DOHH2 (cell line): ENCODE measurements around the gene TUBA1A.
"Not testable (repeated sequence)": the region's sequence is repeated elsewhere in the genome, so short reads cannot be mapped to it uniquely, and the experiment has no call there.

Experiments used
- H3F3A ChIP-seq: fragments of 200-600 bp; sonication (generic), shearing (Covaris generic); 2 replicates; pipeline ENCODE4 v1.6.0; 2016; ENCODE audit warnings: antibody characterized with exemption, mild to moderate bottlenecking; ENCODE audit not compliant: control insufficient read depth, insufficient read depth
- H3K27ac ChIP-seq: fragments of 200-600 bp; sonication (generic); 2 replicates; pipeline ENCODE4 v1.5.1; 2014; ENCODE audit warnings: low read depth, mild to moderate bottlenecking, low read length, moderate library complexity
- H3K27me3 ChIP-seq: fragments of 200-600 bp; sonication (generic); 2 replicates; pipeline ENCODE4 v1.6.1; 2014; ENCODE audit warnings: mild to moderate bottlenecking, low read length, mixed read lengths; ENCODE audit not compliant: control insufficient read depth
- H3K36me3 ChIP-seq: fragments of 200-600 bp; sonication (generic); 2 replicates; pipeline ENCODE4 v1.6.1; 2014; ENCODE audit warnings: mild to moderate bottlenecking, low read length, moderate library complexity, mixed read lengths; ENCODE audit not compliant: control insufficient read depth
- H3K4me1 ChIP-seq: fragments of 200-600 bp; sonication (generic); 2 replicates; pipeline ENCODE4 v1.6.1; 2014; ENCODE audit warnings: mild to moderate bottlenecking, low read length, mixed read lengths; ENCODE audit not compliant: control insufficient read depth
- H3K4me2 ChIP-seq: fragments of 200-600 bp; sonication (generic); 2 replicates; pipeline ENCODE4 v1.6.0; 2014; ENCODE audit warnings: mild to moderate bottlenecking, low read length, moderate library complexity
- H3K4me3 ChIP-seq: fragments of 200-600 bp; sonication (generic); 2 replicates; pipeline ENCODE4 v1.5.1; 2014; ENCODE audit warnings: mild to moderate bottlenecking, low read length, mixed read lengths
- H3K79me2 ChIP-seq: fragments of 200-600 bp; sonication (generic); 2 replicates; pipeline ENCODE4 v1.6.1; 2014; ENCODE audit warnings: mild to moderate bottlenecking, low read length, mixed read lengths; ENCODE audit not compliant: control insufficient read depth
- H3K9me2 ChIP-seq: fragments of 200-600 bp; sonication (generic); replicated peaks from 2 replicates; pipeline ENCODE4 v1.6.1; 2014; ENCODE audit warnings: mild to moderate bottlenecking, low read length, mixed read lengths; ENCODE audit not compliant: control insufficient read depth
- H3K9me3 ChIP-seq: fragments of 200-600 bp; sonication (generic); 2 replicates; pipeline ENCODE4 v1.6.1; 2014; ENCODE audit warnings: antibody characterized with exemption, low read length, mixed read lengths; ENCODE audit not compliant: control insufficient read depth, insufficient read depth
- H4K20me1 ChIP-seq: fragments of 200-600 bp; sonication (generic); 2 replicates; pipeline ENCODE4 v1.6.0; 2014; ENCODE audit warnings: low read depth, mild to moderate bottlenecking, antibody characterized with exemption, low read length, moderate library complexity; ENCODE audit not compliant: control insufficient read depth, insufficient read depth
- EZH2phosphoT487 ChIP-seq: fragments of 200-600 bp; sonication (generic); IDR thresholded peaks from 2 replicates; pipeline ENCODE4 v1.6.1; 2017; ENCODE audit warnings: borderline replicate concordance, mild to moderate bottlenecking, antibody characterized with exemption, low read length, moderate library complexity, mixed read lengths
- TF ChIP-seq, protein P1 (sequence below): fragments of 200-600 bp; sonication (generic); IDR thresholded peaks from one replicate; pipeline ENCODE4 v1.5.1; 2014; ENCODE audit warnings: antibody characterized with exemption, mild to moderate bottlenecking, low read depth, low read length; ENCODE audit not compliant: poor library complexity, severe bottlenecking

TUBA1A gene

DNA sequence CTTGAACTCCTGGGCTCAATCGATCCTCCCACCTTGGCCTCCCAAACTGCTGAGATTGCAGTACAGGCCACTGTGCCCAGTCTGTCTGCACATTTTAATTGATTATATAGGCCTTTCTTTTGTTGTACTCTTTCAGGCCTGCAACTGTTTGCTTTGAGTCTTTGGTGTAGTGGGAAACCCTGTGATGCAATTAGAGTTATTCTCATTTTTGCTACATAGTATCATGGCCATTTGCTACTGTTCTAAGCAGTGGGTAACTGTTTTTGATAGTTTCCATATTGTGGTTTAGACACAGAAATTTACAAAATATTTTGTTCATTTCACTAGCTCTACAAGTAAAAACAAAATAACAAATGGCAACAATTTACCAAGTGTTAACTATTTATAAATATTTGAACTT lies 51.4 kb downstream of the TUBA1A start:
- H3K27ac ChIP-seq = no peak overlapping the region
- no peak overlapping the region for H3K4me3 ChIP-seq
- peaks cover 5% of the 10 kb centered on the region; the same call in 1 of the 2 replicates for H3K36me3 ChIP-seq
- H3K9me2 ChIP-seq = no peaks in the 10 kb centered on the region
- peaks cover 16% of the 10 kb centered on the region for H3K4me1 ChIP-seq
- peaks cover 35% of the 10 kb centered on the region for H3K79me2 ChIP-seq
- no peaks in the 10 kb centered on the region for H3K9me3 ChIP-seq
- H4K20me1 ChIP-seq = no peaks in the 10 kb centered on the region
- TF ChIP-seq, protein P1, sequence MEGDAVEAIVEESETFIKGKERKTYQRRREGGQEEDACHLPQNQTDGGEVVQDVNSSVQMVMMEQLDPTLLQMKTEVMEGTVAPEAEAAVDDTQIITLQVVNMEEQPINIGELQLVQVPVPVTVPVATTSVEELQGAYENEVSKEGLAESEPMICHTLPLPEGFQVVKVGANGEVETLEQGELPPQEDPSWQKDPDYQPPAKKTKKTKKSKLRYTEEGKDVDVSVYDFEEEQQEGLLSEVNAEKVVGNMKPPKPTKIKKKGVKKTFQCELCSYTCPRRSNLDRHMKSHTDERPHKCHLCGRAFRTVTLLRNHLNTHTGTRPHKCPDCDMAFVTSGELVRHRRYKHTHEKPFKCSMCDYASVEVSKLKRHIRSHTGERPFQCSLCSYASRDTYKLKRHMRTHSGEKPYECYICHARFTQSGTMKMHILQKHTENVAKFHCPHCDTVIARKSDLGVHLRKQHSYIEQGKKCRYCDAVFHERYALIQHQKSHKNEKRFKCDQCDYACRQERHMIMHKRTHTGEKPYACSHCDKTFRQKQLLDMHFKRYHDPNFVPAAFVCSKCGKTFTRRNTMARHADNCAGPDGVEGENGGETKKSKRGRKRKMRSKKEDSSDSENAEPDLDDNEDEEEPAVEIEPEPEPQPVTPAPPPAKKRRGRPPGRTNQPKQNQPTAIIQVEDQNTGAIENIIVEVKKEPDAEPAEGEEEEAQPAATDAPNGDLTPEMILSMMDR = no peak
- no peak for TF ChIP-seq EZH2phosphoT487
- H3K27me3 ChIP-seq = no peaks in the 10 kb centered on the region
- no peak overlapping the region for H3K4me2 ChIP-seq
- H3F3A ChIP-seq = peaks cover 14% of the 10 kb centered on the region

DNA sequence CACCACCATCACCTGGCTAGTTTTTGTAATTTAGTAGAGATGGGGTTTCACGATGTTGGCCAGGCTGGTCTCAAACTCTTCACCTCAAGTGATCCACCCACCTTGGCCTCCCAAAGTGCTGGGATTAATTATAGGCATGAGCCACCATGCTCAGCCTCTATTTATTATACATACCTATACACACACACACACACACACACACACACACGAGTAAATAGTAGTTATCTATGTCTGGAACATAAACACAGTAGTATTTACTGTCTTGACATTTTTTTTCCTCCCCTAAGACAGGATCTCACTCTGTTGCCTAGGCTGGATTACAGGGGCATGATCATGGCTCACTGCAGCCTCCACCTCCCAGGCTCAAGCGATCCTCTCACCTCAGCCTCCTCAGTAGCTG lies 51.9 kb downstream of the TUBA1A start:
- H3K4me2 ChIP-seq, H4K20me1 ChIP-seq, H3K36me3 ChIP-seq, H3K9me2 ChIP-seq, H3K4me3 ChIP-seq, H3K27me3 ChIP-seq, H3K9me3 ChIP-seq, H3K27ac ChIP-seq: not testable (repeated sequence)
- Histone ChIP-seq H3F3A (peaks cover 19% of the 10 kb centered on the region), H3K4me1 (peaks cover 16% of the 10 kb centered on the region), H3K79me2 (peaks cover 39% of the 10 kb centered on the region)
